NCI-H526 (cell line): ENCODE measurements around the gene SLC25A33.
A peak's percentile ranks its signal among the peaks of the same experiment; 100 is the strongest.

Source experiments
- DNase-seq, 2 experiments: peaks; one replicate each; lab custom pipeline; 2025; lab: John Stamatoyannopoulos, UW

Gene SLC25A33

DNA sequence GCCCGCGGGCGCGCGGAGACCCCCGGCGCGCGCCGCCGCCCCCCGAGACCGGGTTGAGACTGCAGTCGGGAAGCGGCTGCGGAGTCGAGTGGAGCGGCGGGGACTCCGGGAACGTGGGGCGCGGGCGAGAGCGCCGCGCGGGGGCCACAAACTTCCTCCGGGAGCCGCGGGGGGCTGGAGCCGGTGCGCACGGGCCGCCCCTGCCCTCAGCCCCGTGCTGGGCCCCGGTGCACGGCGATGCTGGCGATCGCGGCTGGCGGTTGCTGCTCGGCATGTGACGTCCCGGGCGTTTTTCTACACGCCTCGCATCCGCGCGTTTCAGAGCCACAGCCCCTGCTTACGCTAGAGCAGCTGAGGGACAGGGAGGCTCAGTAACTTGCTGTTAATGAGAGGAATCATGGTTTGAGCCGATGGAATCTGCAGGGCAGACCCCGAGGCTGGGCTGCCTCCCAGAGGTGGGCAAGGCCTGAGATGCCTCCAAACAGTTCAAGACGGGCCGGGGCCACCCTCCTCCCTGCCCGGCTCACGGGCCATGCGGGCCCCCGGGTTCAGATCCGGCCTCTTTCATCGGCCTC, 50.0 kb downstream of the SLC25A33 start:
- DNase-seq, result peak in 1 of 2 experiments; percentile 36

DNA sequence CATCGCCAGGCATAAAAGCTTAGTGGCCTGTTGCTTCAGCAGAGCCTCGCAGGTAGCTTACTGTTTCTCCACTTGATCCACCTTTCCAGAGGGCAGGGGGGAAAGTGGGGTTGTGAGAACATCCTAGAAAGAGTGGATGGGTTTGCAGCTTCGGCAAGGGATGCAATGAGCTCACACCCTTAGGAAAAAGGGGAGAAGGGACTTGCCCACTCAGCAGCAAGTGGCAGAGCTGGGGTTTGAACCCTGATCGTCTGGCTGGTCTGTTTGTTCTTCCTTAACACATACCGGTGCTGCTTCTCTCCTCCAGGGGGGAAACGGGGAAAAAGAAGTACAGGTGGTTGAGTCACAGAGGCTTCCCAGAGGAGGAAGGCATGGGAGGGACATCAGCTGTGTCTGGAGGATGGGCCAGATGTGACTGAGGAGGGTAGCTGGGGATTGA, 50.5 kb downstream of the SLC25A33 start:
- DNase-seq, result no peak

DNA sequence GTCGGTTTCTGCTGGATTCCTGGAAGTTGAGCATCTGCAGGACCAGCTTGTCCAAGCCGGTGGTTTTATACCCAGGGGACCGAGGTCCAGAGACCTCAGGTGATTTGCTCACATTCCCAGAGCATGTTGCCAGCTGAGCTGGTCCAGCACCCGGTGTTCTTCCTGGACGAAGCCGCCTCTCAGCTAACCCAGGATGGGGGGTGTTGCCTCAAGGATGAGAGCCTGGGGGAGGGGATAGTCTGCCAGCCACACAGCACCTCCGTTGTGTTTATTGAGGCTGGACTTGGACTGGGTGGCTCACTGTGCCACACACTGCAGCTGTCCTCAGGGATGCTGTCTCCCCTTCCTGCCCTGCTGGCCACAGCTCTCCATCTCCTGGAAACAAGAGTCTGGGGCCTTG, 50.9 kb downstream of the SLC25A33 start:
- DNase-seq, result peak in 1 of 2 experiments; percentile 18

DNA sequence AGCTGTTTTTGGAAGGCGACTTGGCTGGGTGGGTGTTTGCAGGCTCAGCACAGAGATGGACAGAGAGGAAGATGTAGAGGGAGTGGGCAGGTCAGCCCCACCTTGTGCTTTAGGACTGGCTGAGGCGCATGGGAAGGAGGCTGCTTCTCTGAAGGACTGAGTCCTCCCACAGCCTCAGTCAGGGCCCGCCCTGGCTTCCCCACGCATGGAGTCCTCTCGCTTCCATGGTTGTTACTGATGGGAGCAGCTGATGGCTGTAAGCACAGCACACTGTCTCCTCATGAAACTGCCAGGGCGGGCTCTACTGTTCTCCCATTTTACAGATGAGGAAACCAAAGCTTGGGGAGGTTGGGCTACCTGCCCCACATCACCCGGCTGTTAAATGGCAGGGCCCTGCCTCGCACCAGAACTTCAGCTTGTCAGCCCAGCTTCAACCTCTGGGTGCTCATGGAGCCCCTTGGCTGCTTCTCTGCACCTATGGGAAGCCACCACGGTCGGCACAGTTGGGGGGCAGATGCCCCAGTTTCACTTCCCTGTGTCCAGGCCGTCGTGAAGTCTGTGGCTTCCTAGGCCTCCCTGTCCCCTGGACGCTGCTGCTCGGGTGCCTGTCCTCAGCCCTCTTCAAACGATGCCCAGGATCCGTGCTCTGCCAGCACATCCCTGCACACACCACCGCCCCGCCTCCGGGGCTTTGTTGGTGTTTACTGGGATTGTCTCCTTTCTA, 51.8 kb downstream of the SLC25A33 start:
- DNase-seq, result no peak

DNA sequence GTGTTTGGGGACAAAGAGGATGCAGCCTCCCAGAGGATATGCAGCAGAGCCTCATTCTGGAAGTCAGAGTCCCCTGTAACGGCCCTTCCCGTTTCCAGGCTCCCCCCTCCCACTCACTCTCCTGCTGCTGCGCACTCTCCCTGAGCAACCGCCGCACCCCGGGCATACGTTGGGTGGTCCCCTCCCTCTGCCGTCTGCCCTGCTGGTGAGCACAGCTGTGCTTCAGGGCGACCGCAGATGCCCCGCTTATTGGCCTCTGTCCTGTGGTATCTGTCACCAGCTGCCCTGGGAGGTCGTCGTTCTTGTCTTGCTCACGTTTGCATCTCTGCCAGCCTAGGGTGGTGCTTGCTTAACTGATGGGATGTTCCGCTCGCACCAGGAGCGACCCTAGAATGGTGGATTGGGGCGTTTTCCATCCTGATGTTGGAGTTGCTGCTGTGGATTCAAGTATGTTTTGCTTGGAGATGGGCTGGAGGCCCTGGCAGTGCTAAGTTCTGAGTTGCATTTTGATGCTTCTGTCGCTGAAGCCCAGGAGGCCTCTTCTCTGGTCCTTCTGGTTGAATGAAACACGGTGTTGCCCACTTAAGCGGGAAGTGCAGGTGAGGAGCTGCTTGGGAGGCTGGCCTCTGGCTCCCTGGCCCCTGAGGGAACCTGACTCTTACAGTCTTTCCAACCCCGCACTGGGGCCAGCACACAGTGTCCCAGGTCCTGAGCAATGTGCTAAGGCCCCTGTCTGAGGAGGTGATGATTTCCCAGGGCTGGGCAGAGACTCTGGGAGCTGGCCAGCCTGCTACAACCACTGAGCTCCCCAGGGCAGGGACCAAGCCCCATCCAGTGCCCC, 52.6 kb downstream of the SLC25A33 start:
- no peak for DNase-seq

DNA sequence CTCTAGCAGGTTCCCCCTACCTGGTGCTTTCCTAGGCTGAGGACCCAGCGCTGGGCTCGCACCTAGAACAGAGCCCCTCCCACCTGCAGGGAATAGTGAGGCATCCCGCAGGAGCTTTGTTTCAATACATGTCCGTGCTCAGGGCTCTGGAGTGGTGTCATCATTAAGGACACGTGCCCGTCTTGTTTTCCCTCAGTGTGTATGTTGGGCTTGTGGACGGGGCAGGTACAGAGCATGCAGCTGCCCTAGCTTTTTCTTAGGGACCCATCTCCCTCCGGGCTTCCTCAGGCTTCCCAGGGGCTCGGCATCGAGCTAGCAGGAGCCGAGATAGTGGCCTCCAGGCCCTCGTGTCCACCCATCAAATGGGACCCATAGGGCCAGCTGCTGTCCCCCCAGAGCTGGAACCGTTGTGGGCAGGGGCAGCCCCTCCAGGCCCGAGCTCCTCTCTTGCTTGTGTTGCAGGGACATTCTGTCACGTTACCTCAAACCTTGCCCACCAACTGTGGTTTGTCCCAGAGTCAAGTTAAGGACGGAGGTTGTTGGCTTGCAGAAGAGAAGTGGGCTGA, 53.3 kb downstream of the SLC25A33 start:
- no peak for DNase-seq

DNA sequence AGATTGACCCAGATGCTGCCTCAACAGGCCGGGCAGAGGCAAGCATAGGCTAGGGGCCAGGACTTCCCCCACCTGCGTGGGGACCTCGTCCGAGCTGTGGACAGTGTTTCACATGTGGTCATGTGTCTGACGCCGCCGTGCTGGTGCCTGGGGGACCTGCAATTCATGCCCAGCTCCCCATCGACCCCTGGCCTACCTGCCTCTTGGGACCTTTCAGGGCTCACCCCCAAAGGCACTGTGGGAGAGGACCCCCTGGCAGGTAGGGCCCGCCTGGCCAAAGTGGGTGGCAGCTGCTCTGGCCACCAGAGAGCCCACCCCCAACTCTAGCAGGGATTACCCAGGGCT, 53.9 kb downstream of the SLC25A33 start:
- DNase-seq, result no peak

DNA sequence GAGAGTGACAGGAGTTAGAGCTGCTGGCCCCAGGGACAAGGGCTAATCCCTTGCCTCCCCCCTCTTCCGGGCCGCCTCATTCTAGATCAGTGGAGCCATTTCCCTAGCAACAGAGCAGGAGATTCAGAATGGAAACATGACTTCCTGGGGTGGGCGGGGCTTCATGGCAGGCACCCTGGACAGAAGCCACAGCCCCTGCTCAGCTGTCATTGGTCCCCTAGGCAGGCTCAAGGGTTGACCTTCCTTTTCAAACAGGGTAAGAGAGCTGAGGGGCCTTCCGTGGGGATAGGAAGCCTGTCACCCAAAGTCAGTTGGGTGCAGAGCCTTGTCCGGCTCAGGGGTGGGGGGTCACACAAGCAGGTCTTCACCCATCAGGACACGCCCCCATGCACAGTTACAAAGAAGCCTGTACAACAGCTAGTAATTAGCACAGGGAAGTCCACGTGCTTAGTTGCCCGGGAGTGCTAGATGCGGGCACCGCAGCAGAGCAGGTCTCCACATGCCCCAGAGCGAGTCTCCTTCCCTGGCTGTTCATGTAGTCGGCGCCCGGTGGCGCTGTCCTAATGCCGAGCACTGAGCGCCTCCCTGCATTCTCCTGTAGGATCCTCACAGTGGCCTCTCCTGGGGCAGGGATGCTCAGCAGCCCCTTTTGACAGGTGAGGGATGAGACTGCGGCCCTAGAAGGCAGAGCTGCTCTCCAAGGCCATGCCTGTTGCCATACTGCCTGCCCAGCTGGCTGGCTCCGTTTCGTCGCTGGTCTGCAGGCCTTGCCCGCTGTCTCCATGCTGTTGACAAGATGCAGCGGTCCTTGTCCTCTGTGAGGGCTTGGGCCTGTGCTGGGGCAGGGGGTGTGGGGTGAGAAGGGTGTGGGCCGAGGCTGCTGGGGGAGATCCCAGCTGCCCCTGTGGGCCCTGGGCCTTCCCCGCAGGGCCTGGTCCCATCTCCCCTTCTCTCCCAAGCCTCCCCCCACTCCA, 54.5 kb downstream of the SLC25A33 start:
- DNase-seq, result peak; percentile 65 to 77

DNA sequence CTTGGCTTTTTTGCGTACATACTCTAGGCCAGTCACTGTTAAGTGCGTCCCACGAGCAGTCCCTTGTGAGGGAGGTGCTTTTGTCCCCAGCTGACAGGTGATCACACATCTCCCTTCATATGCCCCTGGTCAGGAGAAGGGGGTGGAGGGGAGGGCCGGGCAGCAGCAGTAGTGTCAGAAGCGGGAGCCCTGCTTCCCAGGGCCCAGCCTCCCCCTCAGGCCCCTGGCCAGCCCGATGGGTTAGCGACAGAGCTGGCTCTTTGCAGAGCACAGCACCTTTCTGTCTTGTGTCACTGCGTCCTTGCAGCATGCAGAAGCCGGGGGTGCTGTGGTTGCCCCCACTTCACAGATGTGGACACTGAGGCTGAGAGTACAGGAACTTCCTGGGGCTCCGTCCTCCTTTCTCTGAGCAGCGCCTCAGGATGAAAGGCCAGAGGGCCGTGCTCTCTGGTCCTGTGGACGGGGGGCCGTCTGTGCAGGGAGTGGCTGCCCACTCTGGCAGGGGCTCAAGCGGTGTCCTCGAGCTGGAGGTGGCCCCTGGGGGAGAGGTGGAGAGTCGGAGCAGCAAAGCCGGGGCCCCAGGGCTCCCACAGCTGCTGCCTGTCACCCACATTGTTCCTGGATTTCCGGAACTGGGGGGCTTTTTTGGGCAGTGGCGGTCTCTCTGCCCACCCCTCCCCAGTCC, 55.3 kb downstream of the SLC25A33 start:
- no peak for DNase-seq

DNA sequence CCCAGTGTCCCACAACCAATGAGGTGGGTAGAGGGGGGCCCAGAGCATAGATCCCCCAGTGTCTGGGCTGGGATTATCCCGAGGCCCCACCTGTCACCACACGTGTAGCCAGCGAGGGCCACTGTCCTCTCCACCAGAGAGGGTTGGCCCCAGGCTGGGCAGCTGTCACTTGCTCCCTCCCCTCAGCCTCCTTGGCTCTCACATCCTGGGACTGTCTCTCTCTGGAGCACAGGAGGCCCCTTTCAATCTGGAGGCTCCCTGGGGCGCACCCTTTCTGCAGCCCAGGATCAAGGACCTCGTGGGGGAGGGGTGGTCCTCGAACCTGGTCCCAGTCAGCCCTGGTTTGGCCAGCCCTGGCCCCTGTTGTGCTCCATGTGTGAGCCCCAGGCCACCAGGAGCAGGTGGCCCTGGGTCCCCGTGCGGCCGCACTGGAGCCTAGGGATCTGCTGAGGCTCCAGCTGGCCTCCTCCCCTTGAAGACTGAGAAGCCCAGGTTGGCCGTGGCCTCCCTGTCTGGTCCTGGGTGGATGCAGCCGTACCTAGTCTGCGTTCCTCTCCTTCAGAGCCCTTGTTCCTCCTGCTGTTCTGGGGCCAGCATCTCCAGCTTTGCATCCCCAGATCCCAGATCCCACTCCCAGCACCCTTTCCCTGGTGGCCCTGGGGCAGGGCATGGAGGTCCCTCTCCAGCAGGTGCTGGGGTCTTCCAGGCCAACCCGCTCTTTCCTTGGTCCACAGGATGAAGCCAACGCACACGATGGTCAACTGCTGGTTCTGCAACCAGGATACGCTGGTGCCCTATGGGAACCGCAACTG, 56.1 kb downstream of the SLC25A33 start:
- no peak for DNase-seq

DNA sequence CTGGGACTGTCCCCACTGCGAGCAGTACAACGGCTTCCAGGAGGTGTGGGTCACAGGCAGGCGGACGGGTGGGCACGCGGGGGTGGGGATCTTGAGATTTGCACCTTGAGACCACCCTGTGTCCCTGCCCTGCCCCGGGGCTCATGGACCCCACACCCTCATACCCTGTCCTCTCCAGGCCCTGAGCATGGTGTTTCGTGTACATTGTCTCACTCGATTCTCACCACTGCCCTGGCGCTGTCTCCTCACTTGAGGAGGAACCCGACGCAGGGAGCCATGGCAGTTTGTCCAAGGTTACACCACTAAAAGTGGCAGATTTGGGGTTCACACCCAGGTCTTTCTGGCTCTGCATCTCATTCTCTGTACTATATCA, 56.7 kb downstream of the SLC25A33 start:
- DNase-seq, result no peak

DNA sequence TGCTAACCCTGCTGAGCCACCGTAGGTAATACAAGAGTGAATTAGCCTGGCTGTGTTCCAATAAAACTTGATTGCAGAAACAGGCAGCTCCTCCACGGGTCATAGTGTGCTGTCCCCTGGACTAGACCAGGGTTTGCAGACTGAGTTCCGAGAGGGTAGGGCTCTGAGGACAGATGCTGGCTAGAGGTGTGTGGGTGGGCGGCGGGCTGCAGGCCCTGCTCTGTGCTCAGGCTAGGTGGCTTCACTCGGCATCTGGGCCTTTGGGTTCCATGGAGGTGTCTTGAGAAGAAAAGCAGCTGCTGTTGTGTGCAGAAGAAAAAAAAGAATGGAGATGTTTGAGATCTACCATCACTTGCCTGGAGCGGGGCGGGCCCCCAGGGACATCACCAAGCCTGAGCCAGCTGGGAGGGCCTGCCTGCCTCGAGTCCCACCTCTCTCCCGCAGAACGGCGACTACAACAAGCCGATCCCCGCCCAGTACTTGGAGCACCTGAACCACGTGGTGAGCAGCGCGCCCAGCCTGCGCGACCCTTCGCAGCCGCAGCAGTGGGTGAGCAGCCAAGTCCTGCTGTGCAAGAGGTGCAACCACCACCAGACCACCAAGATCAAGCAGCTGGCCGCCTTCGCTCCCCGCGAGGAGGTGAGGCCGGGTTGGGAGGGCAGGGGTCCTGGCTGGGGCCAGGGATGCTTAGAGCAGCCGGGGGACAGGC, 57.3 kb downstream of the SLC25A33 start:
- no peak for DNase-seq

DNA sequence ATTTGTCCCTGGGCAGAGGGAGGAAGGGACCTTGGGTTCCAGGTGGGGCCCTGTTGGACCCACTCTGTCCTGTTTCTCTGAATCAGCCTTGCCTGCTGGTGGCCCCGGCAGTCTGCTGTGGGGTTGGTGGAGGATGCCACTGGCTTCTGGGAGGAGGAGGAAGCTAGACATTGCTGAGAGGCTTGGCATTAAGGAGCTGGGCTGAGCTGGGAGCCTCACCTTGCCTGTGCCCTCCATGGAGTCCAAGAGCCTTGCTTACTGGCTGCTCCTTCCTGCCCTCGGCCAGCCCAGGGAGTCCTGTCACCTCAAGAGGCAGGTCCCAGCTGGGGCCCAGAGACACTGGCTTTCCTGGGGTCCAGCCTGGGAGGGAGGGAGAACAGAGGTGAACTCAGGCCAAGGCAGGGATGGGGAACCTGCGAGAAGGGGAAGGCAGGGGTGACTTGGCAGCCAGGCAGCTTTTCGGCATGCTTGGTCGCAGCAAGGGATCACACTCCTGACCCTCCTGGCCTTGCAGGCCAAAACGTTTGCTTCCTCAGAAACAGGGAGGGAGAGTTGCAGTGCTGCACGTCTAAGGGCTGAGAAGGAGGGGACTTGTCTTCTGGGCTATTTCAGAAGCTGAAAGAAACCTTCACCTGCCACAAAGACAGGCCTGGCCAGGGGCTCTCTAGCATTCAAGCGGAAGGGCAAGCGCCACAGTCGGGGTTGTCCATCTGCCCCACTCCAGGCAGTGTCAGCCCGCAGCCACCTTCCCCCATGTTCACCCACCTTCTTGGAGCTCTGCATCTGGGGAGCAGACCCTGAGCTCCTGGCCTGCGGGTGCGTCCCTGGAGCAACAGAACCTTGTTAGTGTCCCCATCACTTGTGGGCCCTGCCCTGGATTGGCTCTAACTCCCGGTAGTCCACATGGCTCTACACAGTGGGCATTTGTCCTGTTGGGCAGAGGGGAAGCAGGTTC, 58.4 kb downstream of the SLC25A33 start:
- DNase-seq, result no peak

DNA sequence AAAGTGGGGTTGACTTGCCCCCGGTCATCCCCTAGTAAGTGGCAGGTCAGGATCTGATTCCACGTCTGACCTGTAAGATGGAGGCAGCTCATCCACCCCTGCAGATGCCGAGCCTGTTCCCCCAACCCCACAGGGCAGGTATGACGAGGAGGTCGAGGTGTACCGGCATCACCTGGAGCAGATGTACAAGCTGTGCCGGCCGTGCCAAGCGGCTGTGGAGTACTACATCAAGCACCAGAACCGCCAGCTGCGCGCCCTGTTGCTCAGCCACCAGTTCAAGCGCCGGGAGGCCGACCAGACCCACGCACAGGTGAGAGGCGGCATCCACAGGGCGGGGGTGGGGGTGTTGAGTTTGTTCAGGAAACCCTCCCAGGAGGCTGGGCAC, 59.0 kb downstream of the SLC25A33 start:
- DNase-seq, result no peak

DNA sequence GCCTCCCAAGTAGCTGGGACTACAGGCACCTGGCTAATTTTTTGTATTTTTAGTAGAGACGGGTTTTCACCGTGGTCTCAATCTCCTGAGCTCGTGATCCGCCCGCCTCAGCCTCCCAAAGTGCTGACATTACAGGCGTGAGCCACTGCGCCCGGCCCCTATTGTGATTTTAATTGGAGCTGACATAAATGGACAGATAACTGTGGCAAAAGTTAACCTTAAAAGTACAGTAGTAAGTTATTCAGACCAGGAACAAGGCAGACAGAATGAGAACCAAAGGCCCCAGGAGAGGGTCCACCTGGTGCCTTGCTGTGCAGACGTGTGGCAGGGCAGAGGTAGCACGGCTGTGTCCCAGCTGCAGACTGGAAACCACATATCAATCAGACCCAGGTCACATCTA, 60.5 kb downstream of the SLC25A33 start:
- DNase-seq, result no peak

DNA sequence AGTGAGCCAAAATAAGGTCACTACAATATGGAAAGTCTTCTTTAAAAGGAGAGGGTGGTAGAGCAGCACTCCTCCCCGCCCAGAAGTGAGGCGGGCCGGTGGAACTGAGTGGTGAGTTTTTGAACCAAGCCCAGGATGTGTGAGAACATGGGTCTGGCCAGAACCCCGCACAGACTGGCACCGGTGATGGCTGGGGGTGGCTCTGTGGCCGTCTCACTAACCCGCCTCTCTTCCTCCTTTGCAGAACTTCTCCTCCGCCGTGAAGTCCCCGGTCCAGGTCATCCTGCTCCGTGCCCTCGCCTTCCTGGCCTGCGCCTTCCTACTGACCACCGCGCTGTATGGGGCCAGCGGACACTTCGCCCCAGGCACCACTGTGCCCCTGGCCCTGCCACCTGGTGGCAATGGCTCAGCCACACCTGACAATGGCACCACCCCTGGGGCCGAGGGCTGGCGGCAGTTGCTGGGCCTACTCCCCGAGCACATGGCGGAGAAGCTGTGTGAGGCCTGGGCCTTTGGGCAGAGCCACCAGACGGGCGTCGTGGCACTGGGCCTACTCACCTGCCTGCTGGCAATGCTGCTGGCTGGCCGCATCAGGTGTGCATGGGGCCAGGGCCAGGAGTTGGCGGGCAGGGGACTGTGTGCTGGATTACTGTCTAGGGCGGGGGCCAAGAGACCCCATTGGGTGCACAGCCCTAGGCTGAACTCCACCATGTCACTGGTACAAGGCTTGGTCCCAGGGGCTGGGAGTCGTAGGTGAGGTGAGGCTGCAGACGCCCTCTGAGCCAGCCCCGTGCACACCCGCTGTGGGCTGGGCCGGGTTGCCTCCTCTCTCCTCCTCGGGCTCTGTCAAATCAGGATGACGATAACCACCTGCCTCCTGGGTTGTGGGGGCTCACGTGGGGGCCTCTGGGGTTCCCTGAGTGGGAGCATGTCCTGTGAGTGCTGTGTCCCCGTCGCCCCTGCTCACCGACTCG, 61.9 kb downstream of the SLC25A33 start:
- no peak for DNase-seq
